ENCODE measurements around the gene MUC20.

MUC20 gene

GRCh38 chr3:195755791-195756676 is 35.3 kb downstream of the MUC20 start:
- peaks cover 0 to 5% of the 10 kb centered on the region in 2 donors for H3K4me1 ChIP-seq (ENCODE audit: control insufficient read depth in 1 of 2, insufficient read depth in 2 of 2, low read length in 2 of 2)
- H3K4me3 ChIP-seq (ENCODE audit: low read depth in 1 of 2, low read length in 2 of 2), result no peak overlapping the region
- no peaks in the 10 kb centered on the region for H3K9me3 ChIP-seq (ENCODE audit: control insufficient read depth in 1 of 2, low read length in 2 of 2)
- H3K27me3 ChIP-seq (ENCODE audit: control insufficient read depth in 1 of 2, insufficient read depth in 2 of 2, low read length in 2 of 2), result peaks cover 11 to 17% of the 10 kb centered on the region in 2 donors
- no peak overlapping the region for H3K27ac ChIP-seq (ENCODE audit: low read depth, low read length)
- H3K9ac ChIP-seq (ENCODE audit: low read depth in 1 of 2, low read length in 2 of 2), result no peak overlapping the region
- H3K36me3 ChIP-seq (ENCODE audit: control insufficient read depth in 1 of 2, insufficient read depth in 2 of 2, low read length in 2 of 2), result no peaks in the 10 kb centered on the region

GRCh38 chr3:195757438-195757770 is 36.6 kb downstream of the MUC20 start:
- H3K27ac ChIP-seq (ENCODE audit: low read depth, low read length), result no peak overlapping the region
- H3K36me3 ChIP-seq (ENCODE audit: control insufficient read depth in 1 of 2, insufficient read depth in 2 of 2, low read length in 2 of 2), result no peaks in the 10 kb centered on the region
- no peaks in the 10 kb centered on the region for H3K9me3 ChIP-seq (ENCODE audit: control insufficient read depth in 1 of 2, low read length in 2 of 2)
- H3K4me3 ChIP-seq (ENCODE audit: low read depth in 1 of 2, low read length in 2 of 2), result no peak overlapping the region
- no peak overlapping the region for H3K9ac ChIP-seq (ENCODE audit: low read depth in 1 of 2, low read length in 2 of 2)
- peaks cover 0 to 5% of the 10 kb centered on the region in 2 donors for H3K4me1 ChIP-seq (ENCODE audit: control insufficient read depth in 1 of 2, insufficient read depth in 2 of 2, low read length in 2 of 2)
- peaks cover 11 to 17% of the 10 kb centered on the region in 2 donors for H3K27me3 ChIP-seq (ENCODE audit: control insufficient read depth in 1 of 2, insufficient read depth in 2 of 2, low read length in 2 of 2)

GRCh38 chr3:195757827-195758226 is 37.0 kb downstream of the MUC20 start:
- Histone ChIP-seq H3K9ac (ENCODE audit: low read depth in 1 of 2, low read length in 2 of 2) (no peak overlapping the region), H3K27ac (ENCODE audit: low read depth, low read length) (no peak overlapping the region), H3K36me3 (ENCODE audit: control insufficient read depth in 1 of 2, insufficient read depth in 2 of 2, low read length in 2 of 2) (no peaks in the 10 kb centered on the region), H3K4me1 (ENCODE audit: control insufficient read depth in 1 of 2, insufficient read depth in 2 of 2, low read length in 2 of 2) (peaks cover 0 to 5% of the 10 kb centered on the region in 2 donors), H3K9me3 (ENCODE audit: control insufficient read depth in 1 of 2, low read length in 2 of 2) (no peaks in the 10 kb centered on the region), H3K4me3 (ENCODE audit: low read depth in 1 of 2, low read length in 2 of 2) (no peak overlapping the region), H3K27me3 (ENCODE audit: control insufficient read depth in 1 of 2, insufficient read depth in 2 of 2, low read length in 2 of 2) (peaks cover 11 to 17% of the 10 kb centered on the region in 2 donors)

GRCh38 chr3:195758721-195759353 is 38.1 kb downstream of the MUC20 start:
- Histone ChIP-seq H3K9ac (ENCODE audit: low read depth in 1 of 2, low read length in 2 of 2) (no peak overlapping the region), H3K4me3 (ENCODE audit: low read depth in 1 of 2, low read length in 2 of 2) (no peak overlapping the region), H3K36me3 (ENCODE audit: control insufficient read depth in 1 of 2, insufficient read depth in 2 of 2, low read length in 2 of 2) (no peaks in the 10 kb centered on the region), H3K27ac (ENCODE audit: low read depth, low read length) (no peak overlapping the region), H3K27me3 (ENCODE audit: control insufficient read depth in 1 of 2, insufficient read depth in 2 of 2, low read length in 2 of 2) (peaks cover 11 to 17% of the 10 kb centered on the region in 2 donors), H3K4me1 (ENCODE audit: control insufficient read depth in 1 of 2, insufficient read depth in 2 of 2, low read length in 2 of 2) (peaks cover 0 to 5% of the 10 kb centered on the region in 2 donors), H3K9me3 (ENCODE audit: control insufficient read depth in 1 of 2, low read length in 2 of 2) (no peaks in the 10 kb centered on the region)

GRCh38 chr3:195760345-195761122 is 39.8 kb downstream of the MUC20 start:
- Histone ChIP-seq H3K4me1 (ENCODE audit: control insufficient read depth in 1 of 2, insufficient read depth in 2 of 2, low read length in 2 of 2) (peaks cover 0 to 5% of the 10 kb centered on the region in 2 donors), H3K36me3 (ENCODE audit: control insufficient read depth in 1 of 2, insufficient read depth in 2 of 2, low read length in 2 of 2) (no peaks in the 10 kb centered on the region), H3K9ac (ENCODE audit: low read depth in 1 of 2, low read length in 2 of 2) (no peak overlapping the region), H3K9me3 (ENCODE audit: control insufficient read depth in 1 of 2, low read length in 2 of 2) (no peaks in the 10 kb centered on the region), H3K4me3 (ENCODE audit: low read depth in 1 of 2, low read length in 2 of 2) (no peak overlapping the region), H3K27ac (ENCODE audit: low read depth, low read length) (no peak overlapping the region), H3K27me3 (ENCODE audit: control insufficient read depth in 1 of 2, insufficient read depth in 2 of 2, low read length in 2 of 2) (peaks cover 11 to 17% of the 10 kb centered on the region in 2 donors)

- Histone ChIP-seq H3K27me3 (ENCODE audit: control insufficient read depth in 1 of 2, insufficient read depth in 2 of 2, low read length in 2 of 2) (peaks cover 11 to 17% of the 10 kb centered on the region in 2 donors), H3K27ac (ENCODE audit: low read depth, low read length) (no peak overlapping the region), H3K36me3 (ENCODE audit: control insufficient read depth in 1 of 2, insufficient read depth in 2 of 2, low read length in 2 of 2) (no peaks in the 10 kb centered on the region), H3K4me3 (ENCODE audit: low read depth in 1 of 2, low read length in 2 of 2) (no peak overlapping the region), H3K9me3 (ENCODE audit: control insufficient read depth in 1 of 2, low read length in 2 of 2) (no peaks in the 10 kb centered on the region), H3K4me1 (ENCODE audit: control insufficient read depth in 1 of 2, insufficient read depth in 2 of 2, low read length in 2 of 2) (peaks cover 0 to 5% of the 10 kb centered on the region in 2 donors), H3K9ac (ENCODE audit: low read depth in 1 of 2, low read length in 2 of 2) (no peak overlapping the region)
These were observed 40.4 kb downstream of the MUC20 start for GRCh38 chr3:195761123-195761566.

GRCh38 chr3:195761567-195762248 is 40.9 kb downstream of the MUC20 start:
- H3K27me3 ChIP-seq (ENCODE audit: control insufficient read depth in 1 of 2, insufficient read depth in 2 of 2, low read length in 2 of 2), result peaks cover 11 to 17% of the 10 kb centered on the region in 2 donors
- no peak overlapping the region for H3K4me3 ChIP-seq (ENCODE audit: low read depth in 1 of 2, low read length in 2 of 2)
- no peak overlapping the region for H3K27ac ChIP-seq (ENCODE audit: low read depth, low read length)
- H3K9me3 ChIP-seq (ENCODE audit: control insufficient read depth in 1 of 2, low read length in 2 of 2), result no peaks in the 10 kb centered on the region
- no peak overlapping the region for H3K9ac ChIP-seq (ENCODE audit: low read depth in 1 of 2, low read length in 2 of 2)
- H3K36me3 ChIP-seq (ENCODE audit: control insufficient read depth in 1 of 2, insufficient read depth in 2 of 2, low read length in 2 of 2), result no peaks in the 10 kb centered on the region
- H3K4me1 ChIP-seq (ENCODE audit: control insufficient read depth in 1 of 2, insufficient read depth in 2 of 2, low read length in 2 of 2), result peaks cover 0 to 5% of the 10 kb centered on the region in 2 donors

GRCh38 chr3:195762249-195762585 is 41.4 kb downstream of the MUC20 start:
- no peaks in the 10 kb centered on the region for H3K36me3 ChIP-seq (ENCODE audit: control insufficient read depth in 1 of 2, insufficient read depth in 2 of 2, low read length in 2 of 2)
- H3K4me1 ChIP-seq (ENCODE audit: control insufficient read depth in 1 of 2, insufficient read depth in 2 of 2, low read length in 2 of 2), result peaks cover 0 to 5% of the 10 kb centered on the region in 2 donors
- no peak overlapping the region for H3K9ac ChIP-seq (ENCODE audit: low read depth in 1 of 2, low read length in 2 of 2)
- no peak overlapping the region for H3K4me3 ChIP-seq (ENCODE audit: low read depth in 1 of 2, low read length in 2 of 2)
- H3K9me3 ChIP-seq (ENCODE audit: control insufficient read depth in 1 of 2, low read length in 2 of 2), result no peaks in the 10 kb centered on the region
- H3K27me3 ChIP-seq (ENCODE audit: control insufficient read depth in 1 of 2, insufficient read depth in 2 of 2, low read length in 2 of 2), result peaks cover 11 to 14% of the 10 kb centered on the region in 2 donors
- H3K27ac ChIP-seq (ENCODE audit: low read depth, low read length), result no peak overlapping the region

- Histone ChIP-seq H3K4me1 (ENCODE audit: control insufficient read depth in 1 of 2, insufficient read depth in 2 of 2, low read length in 2 of 2) (peaks cover 0 to 2% of the 10 kb centered on the region in 2 donors), H3K9me3 (ENCODE audit: control insufficient read depth in 1 of 2, low read length in 2 of 2) (no peaks in the 10 kb centered on the region)
These were observed 41.8 kb downstream of the MUC20 start for GRCh38 chr3:195762611-195763010.

More at GRCh38 chr3:195762611-195763010, 41.8 kb downstream of the MUC20 start:
- no peak overlapping the region for H3K4me3 ChIP-seq (ENCODE audit: low read depth in 1 of 2, low read length in 2 of 2)
- H3K9ac ChIP-seq (ENCODE audit: low read depth in 1 of 2, low read length in 2 of 2), result no peak overlapping the region
- no peaks in the 10 kb centered on the region for H3K36me3 ChIP-seq (ENCODE audit: control insufficient read depth in 1 of 2, insufficient read depth in 2 of 2, low read length in 2 of 2)
- peaks cover 11% of the 10 kb centered on the region in 2 donors for H3K27me3 ChIP-seq (ENCODE audit: control insufficient read depth in 1 of 2, insufficient read depth in 2 of 2, low read length in 2 of 2)
- H3K27ac ChIP-seq (ENCODE audit: low read depth, low read length), result no peak overlapping the region
